MCF 10A (cell line): Measurements from ENCODE around the gene SCG3. TPM values are rescaled to one million over a fixed set of nuclear protein-coding genes. Genes with fewer than 3 reads are reported as not detected.

Experiments
- BruUV-seq: library from RNA; stranded (reverse); fragments of 400-500 nt; replicated peaks from 2 replicates; lab custom pipeline; 2021; lab: Mats Ljungman, UMichigan
- CTCF ChIA-PET: fragments of 300-600 bp; sonication (Branson Sonifier 250); formaldehyde crosslinking; extraction: SDS; loops from one replicate; lab custom pipeline; 2021; ENCODE audit warnings: antibody characterized with exemption, inconsistent platforms; lab: Yijun Ruan, JAX
- POLR2A ChIA-PET: fragments of 300-600, 350-650 bp; sonication (Branson Sonifier 250); formaldehyde crosslinking; extraction: SDS; loops from one replicate; lab custom pipeline; 2020; ENCODE audit warnings: antibody characterized with exemption, inconsistent platforms; lab: Yijun Ruan, JAX
- DNase-seq: peaks from one replicate; pipeline ENCODE4 v3.0.0-alpha.2; 2018; ENCODE audit not compliant: unreplicated experiment
- H3K27ac Mint-ChIP-seq: one replicate; pipeline ENCODE4 v1.8.0; 2022; ENCODE audit warnings: mild to moderate bottlenecking, low read depth, mixed read lengths; ENCODE audit not compliant: unreplicated experiment
- H3K27me3 Mint-ChIP-seq: one replicate; pipeline ENCODE4 v1.8.0; 2022; ENCODE audit warnings: mixed read lengths; ENCODE audit not compliant: insufficient read depth, unreplicated experiment
- H3K36me3 Mint-ChIP-seq: one replicate; pipeline ENCODE4 v1.8.0; 2022; ENCODE audit warnings: mild to moderate bottlenecking, moderate library complexity, mixed read lengths; ENCODE audit not compliant: insufficient read depth, unreplicated experiment
- H3K4me1 Mint-ChIP-seq: one replicate; pipeline ENCODE4 v1.8.0; 2022; ENCODE audit warnings: mixed read lengths; ENCODE audit not compliant: insufficient read depth, unreplicated experiment
- H3K4me3 Mint-ChIP-seq: one replicate; pipeline ENCODE4 v1.8.0; 2022; ENCODE audit warnings: mild to moderate bottlenecking, moderate library complexity, mixed read lengths; ENCODE audit not compliant: unreplicated experiment
- H3K9me3 Mint-ChIP-seq: one replicate; pipeline ENCODE4 v1.8.0; 2022; ENCODE audit warnings: mixed read lengths; ENCODE audit not compliant: unreplicated experiment
- intact Hi-C: fragments of 100-400 bp; cut with micrococcal nuclease; formaldehyde crosslinking; loops from 2 replicates; pipeline ENCODE4 v1.14.1; 2022
- total RNA-seq: library from RNA; stranded (reverse); gene quantifications from 2 replicates; pipeline ENCODE4 v1.2.3, GENCODE V29; 2022
- TF ChIP-seq, protein P1 (sequence below): fragments of 200-600 bp; IDR thresholded peaks from one replicate; pipeline ENCODE4 v1.8.0; 2022; ENCODE audit warnings: antibody characterized with exemption, mild to moderate bottlenecking; ENCODE audit not compliant: unreplicated experiment

SCG3 gene
- total RNA-seq, 1 experiment from 2014 or later, result not detected

GRCh38 chr15:51708013-51708412 is 26.7 kb downstream of the SCG3 start:
- no TSS peak for BruUV-seq
- Mint-ChIP-seq H3K4me3 (no peak overlapping the region), H3K27ac (no peak overlapping the region), H3K27me3 (no peaks in the 10 kb centered on the region), H3K9me3 (no peaks in the 10 kb centered on the region), H3K4me1 (no peaks in the 10 kb centered on the region), H3K36me3 (peaks cover 5% of the 10 kb centered on the region)
- TF ChIP-seq, protein P1, sequence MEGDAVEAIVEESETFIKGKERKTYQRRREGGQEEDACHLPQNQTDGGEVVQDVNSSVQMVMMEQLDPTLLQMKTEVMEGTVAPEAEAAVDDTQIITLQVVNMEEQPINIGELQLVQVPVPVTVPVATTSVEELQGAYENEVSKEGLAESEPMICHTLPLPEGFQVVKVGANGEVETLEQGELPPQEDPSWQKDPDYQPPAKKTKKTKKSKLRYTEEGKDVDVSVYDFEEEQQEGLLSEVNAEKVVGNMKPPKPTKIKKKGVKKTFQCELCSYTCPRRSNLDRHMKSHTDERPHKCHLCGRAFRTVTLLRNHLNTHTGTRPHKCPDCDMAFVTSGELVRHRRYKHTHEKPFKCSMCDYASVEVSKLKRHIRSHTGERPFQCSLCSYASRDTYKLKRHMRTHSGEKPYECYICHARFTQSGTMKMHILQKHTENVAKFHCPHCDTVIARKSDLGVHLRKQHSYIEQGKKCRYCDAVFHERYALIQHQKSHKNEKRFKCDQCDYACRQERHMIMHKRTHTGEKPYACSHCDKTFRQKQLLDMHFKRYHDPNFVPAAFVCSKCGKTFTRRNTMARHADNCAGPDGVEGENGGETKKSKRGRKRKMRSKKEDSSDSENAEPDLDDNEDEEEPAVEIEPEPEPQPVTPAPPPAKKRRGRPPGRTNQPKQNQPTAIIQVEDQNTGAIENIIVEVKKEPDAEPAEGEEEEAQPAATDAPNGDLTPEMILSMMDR, result no peak
- intact Hi-C loops, result no loop called here
- ChIA-PET CTCF (interaction anchor here (1.1 kb wide), 1 partner anchor 45 kb away, joined by 3 read pairs; no protein-coding TSS in a partner anchor), POLR2A (interaction anchor here (1.3 kb wide), 1 partner anchor 28 kb away, joined by 3 read pairs; no protein-coding TSS in a partner anchor)
- no peak for DNase-seq

- Mint-ChIP-seq H3K4me1 (no peaks in the 10 kb centered on the region), H3K36me3 (peaks cover 5% of the 10 kb centered on the region), H3K9me3 (no peaks in the 10 kb centered on the region), H3K27me3 (no peaks in the 10 kb centered on the region), H3K27ac (no peak overlapping the region), H3K4me3 (no peak overlapping the region)
- CTCF ChIA-PET, result no interaction called here
- POLR2A ChIA-PET, result no interaction called here
- DNase-seq, result no peak
- no TSS peak for BruUV-seq
- TF ChIP-seq, protein P1, result no peak
- intact Hi-C loops, result no loop called here
These were observed 27.7 kb downstream of the SCG3 start for GRCh38 chr15:51709031-51709430.

DNA sequence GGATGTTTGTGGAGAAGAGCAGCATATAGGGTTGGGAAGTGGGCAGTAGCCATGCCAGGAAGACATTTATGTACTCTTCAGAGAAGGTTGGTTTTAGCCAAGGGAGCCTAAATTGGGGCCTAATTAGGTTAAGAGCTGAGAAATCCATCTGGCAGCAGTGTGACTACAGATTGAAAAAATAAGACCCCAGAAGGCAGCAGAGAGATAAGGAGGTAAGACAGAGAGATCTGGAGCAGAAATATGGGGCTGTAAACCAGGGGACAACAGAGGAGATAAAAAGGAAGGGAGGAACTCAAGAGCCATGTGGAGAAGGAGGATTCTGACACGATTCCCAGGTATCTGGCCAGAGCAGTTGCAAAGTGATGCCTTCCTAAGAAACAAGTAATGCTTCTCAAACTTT is 32.9 kb downstream of the SCG3 start:
- Mint-ChIP-seq H3K4me3 (no peak overlapping the region), H3K9me3 (no peaks in the 10 kb centered on the region), H3K36me3 (no peaks in the 10 kb centered on the region), H3K27ac (no peak overlapping the region), H3K27me3 (no peaks in the 10 kb centered on the region), H3K4me1 (no peaks in the 10 kb centered on the region)
- BruUV-seq, result no TSS peak
- no peak for DNase-seq
- ChIA-PET CTCF (interaction anchor here (0.7 kb wide), 1 partner anchor 227 kb away, joined by 3 read pairs; no protein-coding TSS in a partner anchor), POLR2A (no interaction called here)
- intact Hi-C loops, result no loop called here
- TF ChIP-seq, protein P1, result no peak

DNA sequence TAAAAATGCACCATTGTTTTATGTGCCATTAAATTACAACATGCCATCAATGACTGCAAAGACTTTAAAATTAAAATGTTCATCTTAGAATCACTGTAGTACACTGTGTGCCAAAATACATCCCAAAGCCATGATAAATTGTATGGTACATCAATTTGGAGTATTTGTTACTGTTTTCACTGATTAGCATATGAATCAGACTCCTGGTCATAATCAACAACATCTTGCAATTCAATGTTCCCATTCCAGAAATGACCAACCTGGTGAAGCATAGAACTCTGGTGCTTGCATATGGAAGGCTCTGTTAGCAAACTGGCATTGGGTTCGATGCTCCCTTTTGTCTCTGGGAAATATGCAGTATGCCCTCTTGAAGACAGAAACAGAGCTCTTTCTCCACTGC is 33.6 kb downstream of the SCG3 start:
- Mint-ChIP-seq H3K27me3 (no peaks in the 10 kb centered on the region), H3K36me3 (peaks cover 4% of the 10 kb centered on the region), H3K9me3 (no peaks in the 10 kb centered on the region), H3K4me3 (no peak overlapping the region), H3K27ac (no peak overlapping the region), H3K4me1 (no peaks in the 10 kb centered on the region)
- no TSS peak for BruUV-seq
- intact Hi-C loops, result no loop called here
- ChIA-PET CTCF (interaction anchor here (0.6 to 0.7 kb wide), 2 partner anchors 65 to 357 kb away, joined by 3 read pairs; no protein-coding TSS in a partner anchor), POLR2A (no interaction called here)
- no peak for DNase-seq
- TF ChIP-seq, protein P1, result no peak
